Activated naive CD4-positive, alpha-beta T cell treated with anti-CD3 and anti-CD28 coated beads, Interleukin-2, amount 50 U/mL, for 16 hours (primary cell): ENCODE measurements around the gene IGHMBP2.
"Not testable (repeated sequence)": the region's sequence is repeated elsewhere in the genome, so short reads cannot be mapped to it uniquely, and the experiment has no call there.

Experiments used
- DNase-seq: peaks from one replicate; pipeline ENCODE4 v3.0.0-alpha.2; 2020

Gene IGHMBP2

GRCh38 chr11:68903288-68904247 is at the start of gene IGHMBP2, which contains the start of gene MRPL21:
Gene IGHMBP2, plus strand, starts transcription at chr11:68903891. Its CDS starts 62 bp downstream, at chr11:68903953.
Gene MRPL21, minus strand, starts transcription at chr11:68903832. Its CDS starts 22 bp downstream, at chr11:68903810.
- peak; percentile 83 for DNase-seq

- DNase-seq: no peak
Observed at GRCh38 chr11:68854273-68854958, 49.3 kb upstream of the IGHMBP2 start.

- peak; percentile 30 for DNase-seq
Observed at GRCh38 chr11:68855205-68855981, 48.3 kb upstream of the IGHMBP2 start.

- DNase-seq: not testable (repeated sequence)
Observed at GRCh38 chr11:68856425-68857030, 47.2 kb upstream of the IGHMBP2 start.

GRCh38 chr11:68857037-68857586 is 46.6 kb upstream of the IGHMBP2 start:
- no peak for DNase-seq

- DNase-seq: no peak
Observed at GRCh38 chr11:68859123-68859522, 44.6 kb upstream of the IGHMBP2 start.

- DNase-seq: no peak
Observed at GRCh38 chr11:68862421-68862820, 41.3 kb upstream of the IGHMBP2 start.

GRCh38 chr11:68863553-68864265 is 40.0 kb upstream of the IGHMBP2 start:
- no peak for DNase-seq

GRCh38 chr11:68865241-68865640 is 38.5 kb upstream of the IGHMBP2 start:
- no peak for DNase-seq

- no peak for DNase-seq
Observed at GRCh38 chr11:68867066-68867465, 36.6 kb upstream of the IGHMBP2 start.

GRCh38 chr11:68868221-68868835 is 35.4 kb upstream of the IGHMBP2 start:
- DNase-seq: no peak

GRCh38 chr11:68870470-68870869 is 33.2 kb upstream of the IGHMBP2 start:
- DNase-seq: no peak

GRCh38 chr11:68872216-68873003 is 31.3 kb upstream of the IGHMBP2 start:
- no peak for DNase-seq

GRCh38 chr11:68878022-68878421 is 25.7 kb upstream of the IGHMBP2 start:
- no peak for DNase-seq

- no peak for DNase-seq
Observed at GRCh38 chr11:68880851-68881250, 22.8 kb upstream of the IGHMBP2 start.

GRCh38 chr11:68881320-68881719 is 22.4 kb upstream of the IGHMBP2 start:
- DNase-seq: no peak

GRCh38 chr11:68882391-68882790 is 21.3 kb upstream of the IGHMBP2 start:
- no peak for DNase-seq

- not testable (repeated sequence) for DNase-seq
Observed at GRCh38 chr11:68884827-68885226, 18.9 kb upstream of the IGHMBP2 start.

GRCh38 chr11:68889948-68890446 is 13.7 kb upstream of the IGHMBP2 start:
- no peak for DNase-seq
